IPS-18a (cell line): ENCODE results near the gene RHBDF1.

ENCODE experiments used
- H3K27ac ChIP-seq: one replicate; pipeline ENCODE4 v1.5.1; 2013; ENCODE audit warnings: low read length
- H3K27me3 ChIP-seq: one replicate; pipeline ENCODE4 v1.6.1; 2013; ENCODE audit warnings: mild to moderate bottlenecking, low read length; ENCODE audit not compliant: control insufficient read depth, insufficient read depth
- H3K36me3 ChIP-seq: one replicate; pipeline ENCODE4 v1.6.1; 2013; ENCODE audit warnings: low read depth, low read length; ENCODE audit not compliant: control insufficient read depth
- H3K4me1 ChIP-seq: one replicate; pipeline ENCODE4 v1.6.1; 2013; ENCODE audit warnings: low read depth, low read length; ENCODE audit not compliant: control insufficient read depth
- H3K4me3 ChIP-seq: one replicate; pipeline ENCODE4 v1.5.1; 2013; ENCODE audit warnings: low read length
- H3K9ac ChIP-seq: one replicate; pipeline ENCODE4 v1.6.1; 2013; ENCODE audit warnings: mild to moderate bottlenecking, low read length, moderate library complexity
- H3K9me3 ChIP-seq: one replicate; pipeline ENCODE4 v1.6.1; 2013; ENCODE audit warnings: low read depth, low read length; ENCODE audit not compliant: control insufficient read depth

Gene RHBDF1

DNA sequence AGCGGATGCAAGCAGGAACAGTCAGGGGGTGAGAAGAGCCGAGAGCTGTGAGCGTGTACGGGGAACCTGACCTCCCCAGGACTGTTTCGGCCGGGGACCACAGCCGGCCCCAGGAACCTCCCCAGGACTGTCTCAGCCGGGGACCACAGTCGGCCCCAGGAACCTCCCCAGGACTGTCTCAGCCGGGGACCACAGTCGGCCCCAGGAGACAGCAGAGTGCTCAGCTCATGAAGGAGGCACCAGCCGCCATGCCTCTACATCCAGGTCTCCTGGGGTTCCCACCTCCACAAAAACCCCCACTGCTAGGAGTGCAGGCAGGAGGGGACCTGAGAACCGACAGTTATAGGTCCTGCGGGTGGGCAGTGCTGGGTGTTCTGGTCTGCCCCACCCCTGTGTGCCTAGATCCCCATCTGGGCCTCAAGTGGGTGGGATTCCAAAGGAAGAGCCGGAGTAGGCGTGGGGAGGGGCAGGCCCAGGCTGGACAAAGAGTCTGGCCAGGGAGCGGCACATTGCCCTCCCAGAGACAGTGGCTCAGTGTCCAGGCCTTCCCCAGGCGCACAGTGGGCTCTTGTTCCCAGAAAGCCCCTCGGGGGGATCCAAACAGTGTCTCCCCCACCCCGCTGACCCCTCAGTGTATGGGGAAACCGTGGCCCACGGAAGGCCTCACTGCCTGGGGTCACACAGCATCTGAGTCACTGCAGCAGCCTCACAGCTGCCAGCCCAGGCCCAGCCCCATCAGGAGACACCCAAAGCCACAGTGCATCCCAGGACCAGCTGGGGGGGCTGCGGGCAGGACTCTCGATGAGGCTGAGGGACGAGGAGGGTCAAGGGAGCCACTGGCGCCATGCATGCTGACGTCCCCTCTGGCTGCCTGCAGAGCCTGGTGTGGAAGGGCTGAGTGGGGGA lies 4.3 kb downstream of the RHBDF1 start:
- Histone ChIP-seq H3K9me3 (no peaks in the 10 kb centered on the region), H3K4me1 (peaks cover 12% of the 10 kb centered on the region), H3K4me3 (no peak overlapping the region), H3K27ac (no peak overlapping the region), H3K9ac (no peak overlapping the region), H3K27me3 (peaks cover 2% of the 10 kb centered on the region), H3K36me3 (peaks cover 4% of the 10 kb centered on the region)

DNA sequence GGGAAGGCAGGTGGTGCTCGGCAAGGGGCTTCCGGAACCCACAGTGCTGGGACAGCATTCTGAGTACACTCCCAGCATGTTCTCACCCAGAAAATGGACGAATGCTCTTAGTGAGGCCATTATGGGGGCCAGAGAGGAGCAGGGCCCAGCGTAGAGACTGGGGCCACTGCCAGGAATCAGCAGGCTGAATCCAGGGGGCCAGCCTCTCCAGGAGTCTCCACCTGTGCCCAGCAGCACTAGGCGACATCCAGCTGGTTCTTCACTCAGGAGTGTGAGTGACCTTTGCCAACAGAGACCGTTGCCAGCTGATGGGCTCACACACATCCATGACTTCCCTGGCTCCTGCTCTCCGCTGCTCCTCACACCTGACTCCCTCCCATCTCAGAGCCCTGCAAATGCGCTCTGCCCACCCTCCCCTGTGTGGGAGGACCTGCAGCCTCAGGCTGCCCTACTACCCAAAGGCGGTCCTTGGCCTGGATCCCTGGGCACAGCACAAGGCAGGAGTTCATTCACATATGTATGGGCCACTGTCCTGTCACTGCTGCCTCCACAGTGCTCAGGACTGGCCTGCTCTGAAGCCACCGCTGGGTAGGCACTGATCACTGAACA lies 5.1 kb downstream of the RHBDF1 start:
- H3K36me3 ChIP-seq = peaks cover 4% of the 10 kb centered on the region
- H3K27ac ChIP-seq = no peak overlapping the region
- no peak overlapping the region for H3K9ac ChIP-seq
- H3K4me3 ChIP-seq = no peak overlapping the region
- H3K4me1 ChIP-seq = peaks cover 7% of the 10 kb centered on the region
- no peaks in the 10 kb centered on the region for H3K9me3 ChIP-seq
- H3K27me3 ChIP-seq = no peaks in the 10 kb centered on the region

DNA sequence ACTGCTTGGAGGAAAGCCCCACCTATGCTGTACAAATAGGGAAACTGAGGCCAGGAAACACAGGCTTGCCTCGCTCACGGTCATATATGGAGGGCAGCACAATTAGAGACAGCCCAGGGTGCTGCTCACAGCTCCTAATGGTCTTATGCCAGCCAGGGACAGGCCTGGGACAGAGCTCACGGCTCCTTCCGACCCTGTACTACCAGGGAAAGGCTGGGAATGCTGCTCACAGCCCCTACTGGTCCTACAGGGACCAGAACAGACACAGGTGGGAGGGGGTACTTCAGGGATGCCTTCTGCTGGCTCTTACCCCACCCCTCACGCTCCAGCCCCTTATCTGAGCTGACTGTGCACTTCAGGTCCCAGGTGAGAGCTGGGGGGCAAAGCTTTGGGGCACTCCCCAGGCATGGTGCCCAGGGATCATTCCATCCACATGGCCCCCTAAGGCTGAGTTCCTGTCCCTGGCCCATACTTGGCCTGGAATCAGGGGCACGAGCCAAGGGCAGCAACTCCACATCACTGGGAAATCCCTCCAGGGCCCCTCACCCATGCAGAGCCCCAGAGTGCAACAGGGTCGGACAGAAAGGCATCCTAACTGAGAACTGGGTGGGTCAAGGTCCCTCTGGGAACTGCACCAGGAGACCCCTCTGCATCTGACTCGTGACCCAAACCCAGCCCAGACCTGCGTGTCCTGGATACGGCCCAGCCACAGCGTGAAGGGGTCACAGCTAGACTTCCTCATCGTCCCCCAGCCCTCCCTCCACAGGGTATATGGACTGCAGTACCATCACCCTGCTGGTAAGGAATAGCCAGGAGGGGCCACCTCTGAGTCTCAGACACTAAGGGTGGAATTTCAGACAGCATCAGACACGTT lies 5.9 kb downstream of the RHBDF1 start:
- peaks cover 7% of the 10 kb centered on the region for H3K4me1 ChIP-seq
- no peaks in the 10 kb centered on the region for H3K27me3 ChIP-seq
- peaks cover 4% of the 10 kb centered on the region for H3K36me3 ChIP-seq
- no peak overlapping the region for H3K4me3 ChIP-seq
- H3K27ac ChIP-seq = no peak overlapping the region
- no peaks in the 10 kb centered on the region for H3K9me3 ChIP-seq
- H3K9ac ChIP-seq = no peak overlapping the region

DNA sequence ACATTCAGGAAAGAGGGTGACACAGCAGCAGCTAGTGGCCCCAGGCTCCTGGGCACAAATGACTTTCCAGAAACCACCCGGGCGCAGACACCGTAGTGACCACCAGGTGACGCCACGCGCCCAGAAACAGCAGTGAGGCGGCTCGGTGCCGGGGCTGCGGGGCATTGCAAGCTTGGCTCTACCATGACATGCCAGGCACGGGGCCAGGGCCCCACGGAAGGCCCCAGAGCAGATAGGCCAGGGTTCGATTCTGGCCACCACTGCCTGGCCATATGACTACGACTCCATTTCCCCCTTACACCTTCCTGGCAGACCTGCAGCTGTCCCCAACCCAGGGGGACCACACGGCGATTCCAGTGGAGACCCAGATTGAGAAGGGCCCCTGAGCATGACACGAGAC lies 6.7 kb downstream of the RHBDF1 start:
- peaks cover under 1% of the 10 kb centered on the region for H3K4me1 ChIP-seq
- no peaks in the 10 kb centered on the region for H3K27me3 ChIP-seq
- H3K36me3 ChIP-seq = peaks cover 4% of the 10 kb centered on the region
- H3K9ac ChIP-seq = no peak overlapping the region
- no peaks in the 10 kb centered on the region for H3K9me3 ChIP-seq
- H3K4me3 ChIP-seq = no peak overlapping the region
- H3K27ac ChIP-seq = no peak overlapping the region

DNA sequence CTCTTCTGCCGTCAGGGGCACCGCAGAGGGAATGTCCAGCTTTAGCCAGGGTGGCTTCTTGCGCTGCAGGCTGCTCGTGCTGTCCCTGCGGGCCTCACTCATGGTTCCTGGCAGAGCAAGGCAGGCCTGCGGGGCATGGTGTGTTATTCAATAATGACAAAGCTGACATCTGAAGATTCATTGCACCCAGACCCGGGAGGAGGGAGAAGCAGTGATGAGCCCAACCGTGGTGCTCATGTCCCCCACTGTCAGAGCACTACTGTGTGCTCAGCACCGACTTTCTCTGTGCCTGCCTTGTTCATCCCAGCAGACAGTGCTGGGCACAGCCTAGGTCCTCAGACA lies 7.5 kb downstream of the RHBDF1 start:
- H3K27ac ChIP-seq = no peak overlapping the region
- H3K27me3 ChIP-seq = no peaks in the 10 kb centered on the region
- H3K36me3 ChIP-seq = peaks cover 4% of the 10 kb centered on the region
- H3K4me1 ChIP-seq = no peaks in the 10 kb centered on the region
- no peaks in the 10 kb centered on the region for H3K9me3 ChIP-seq
- no peak overlapping the region for H3K9ac ChIP-seq
- H3K4me3 ChIP-seq = no peak overlapping the region

DNA sequence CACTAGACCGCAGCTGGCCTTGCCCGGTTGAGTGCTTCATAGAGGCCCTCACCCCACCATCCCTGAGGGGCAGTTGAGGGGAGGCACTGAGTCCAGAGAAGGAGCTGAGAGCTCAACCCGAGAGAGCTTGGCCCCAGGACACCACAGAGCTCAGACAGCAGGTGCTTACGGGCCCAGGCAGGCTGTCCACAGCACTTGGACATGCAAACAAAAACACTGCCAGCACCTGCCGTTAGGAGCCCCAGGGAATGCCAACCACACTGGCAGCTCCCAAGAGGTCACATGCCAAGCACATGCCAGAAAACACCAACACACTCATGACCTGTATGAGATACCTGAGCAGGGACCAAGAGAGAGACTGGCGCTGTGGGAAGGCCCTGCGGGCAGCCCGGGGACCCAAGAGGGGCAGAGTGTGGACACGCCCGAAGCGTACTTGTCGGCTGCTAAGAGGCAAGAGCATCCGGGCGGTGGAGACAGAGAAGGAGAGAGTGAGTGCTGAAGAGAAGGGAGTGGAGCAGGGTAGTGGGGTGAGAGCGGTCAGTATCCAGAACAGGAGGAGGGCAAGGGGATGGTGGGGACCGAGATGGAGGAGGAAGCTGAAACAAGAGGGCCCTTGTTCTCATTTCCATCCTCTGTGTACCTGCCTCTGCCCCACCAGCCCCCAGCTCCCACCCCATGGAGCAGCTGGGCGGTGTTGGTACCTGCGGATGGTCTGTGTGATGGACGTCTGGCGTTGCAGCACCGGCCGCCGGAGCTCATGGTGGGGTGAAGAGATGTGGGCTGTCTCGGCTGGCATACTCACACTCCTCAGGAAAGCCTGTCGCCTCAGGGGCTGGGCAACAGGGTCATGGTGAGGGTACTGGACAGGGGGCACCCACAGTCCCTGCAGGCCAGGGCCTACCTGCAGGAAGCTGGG lies 8.2 kb downstream of the RHBDF1 start:
- Histone ChIP-seq H3K4me1 (no peaks in the 10 kb centered on the region), H3K9me3 (no peaks in the 10 kb centered on the region), H3K27me3 (no peaks in the 10 kb centered on the region), H3K4me3 (no peak overlapping the region), H3K9ac (no peak overlapping the region), H3K36me3 (peaks cover 4% of the 10 kb centered on the region), H3K27ac (no peak overlapping the region)

DNA sequence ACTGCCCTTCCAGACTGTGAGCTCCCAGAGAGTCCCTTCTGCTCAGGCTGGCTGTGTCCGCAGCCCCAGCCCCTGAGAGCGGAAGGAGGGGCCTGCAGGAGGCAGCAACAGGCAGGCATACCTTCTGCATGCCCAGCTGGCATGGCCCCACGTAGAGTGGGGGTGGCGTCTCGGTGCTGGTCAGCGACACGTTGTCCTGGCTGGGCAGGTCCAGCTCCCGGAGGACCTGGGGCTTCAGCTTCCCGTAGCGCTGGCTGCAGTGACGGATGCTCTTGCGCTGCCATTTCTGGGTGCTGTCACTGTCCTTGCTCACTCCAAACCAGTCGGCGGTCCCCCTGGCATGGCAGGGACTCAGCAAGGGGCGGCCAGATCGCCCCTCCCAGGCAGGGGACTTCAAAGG lies 9.0 kb downstream of the RHBDF1 start:
- H3K4me1 ChIP-seq = no peaks in the 10 kb centered on the region
- no peak overlapping the region for H3K27ac ChIP-seq
- H3K9ac ChIP-seq = no peak overlapping the region
- no peaks in the 10 kb centered on the region for H3K9me3 ChIP-seq
- H3K36me3 ChIP-seq = peaks cover 8% of the 10 kb centered on the region
- H3K27me3 ChIP-seq = no peaks in the 10 kb centered on the region
- H3K4me3 ChIP-seq = no peak overlapping the region

DNA sequence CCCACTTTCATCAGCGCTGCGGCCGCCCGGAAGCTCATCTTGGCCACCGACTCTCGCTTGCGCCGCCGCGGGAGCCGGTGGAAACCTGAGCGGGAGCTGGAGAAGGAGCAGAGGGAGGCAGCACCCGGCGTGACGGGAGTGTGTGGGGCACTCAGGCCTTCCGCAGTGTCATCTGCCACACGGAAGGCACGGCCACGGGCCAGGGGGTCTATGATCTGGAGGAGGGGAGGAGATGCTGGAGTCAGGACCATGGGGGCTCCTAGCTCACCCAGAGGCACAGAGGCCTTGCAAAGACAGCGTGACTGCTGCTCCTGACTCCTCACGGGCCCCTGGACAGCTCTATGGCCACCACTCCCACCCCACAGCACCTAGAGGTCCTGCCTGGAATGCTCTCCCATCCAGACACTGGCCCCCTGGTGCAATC lies 9.5 kb downstream of the RHBDF1 start:
- no peaks in the 10 kb centered on the region for H3K9me3 ChIP-seq
- H3K4me3 ChIP-seq = no peak overlapping the region
- no peaks in the 10 kb centered on the region for H3K27me3 ChIP-seq
- H3K9ac ChIP-seq = no peak overlapping the region
- no peaks in the 10 kb centered on the region for H3K4me1 ChIP-seq
- H3K36me3 ChIP-seq = peaks cover 13% of the 10 kb centered on the region
- H3K27ac ChIP-seq = no peak overlapping the region

DNA sequence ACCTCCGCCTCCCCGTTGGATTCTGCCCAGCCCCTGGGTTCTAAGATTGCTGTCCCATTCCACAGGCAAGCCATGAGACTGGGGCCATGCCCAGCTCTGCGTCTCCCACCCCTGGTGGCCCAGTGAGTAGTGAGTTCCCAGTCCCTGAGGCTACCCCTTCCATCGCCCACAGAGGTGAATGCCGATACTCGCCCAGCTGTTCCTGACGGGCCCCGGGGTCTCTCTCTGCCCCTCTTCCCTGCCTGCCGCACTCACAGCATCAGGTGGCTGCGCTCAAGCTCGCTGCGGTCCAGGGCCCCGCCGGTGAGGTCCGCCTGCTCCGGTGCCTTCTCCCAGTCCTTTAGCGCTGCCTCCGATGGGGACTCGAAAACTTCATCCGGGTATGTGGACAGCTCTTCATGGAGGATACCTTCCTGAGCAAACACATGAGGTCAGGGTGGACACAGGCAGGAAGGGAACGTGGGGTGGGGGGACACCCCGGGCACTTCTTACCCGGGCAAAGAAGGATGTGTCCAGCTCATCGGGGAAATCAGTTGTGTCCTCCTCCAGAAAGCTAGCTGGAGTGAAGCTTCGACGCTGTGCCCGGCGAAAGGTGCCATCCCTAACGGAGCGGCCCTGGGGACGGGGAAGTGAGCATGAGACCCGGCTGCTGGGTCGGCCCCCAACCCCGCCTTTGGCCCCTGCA lies 10.0 kb downstream of the RHBDF1 start:
- peaks cover 18% of the 10 kb centered on the region for H3K36me3 ChIP-seq

DNA sequence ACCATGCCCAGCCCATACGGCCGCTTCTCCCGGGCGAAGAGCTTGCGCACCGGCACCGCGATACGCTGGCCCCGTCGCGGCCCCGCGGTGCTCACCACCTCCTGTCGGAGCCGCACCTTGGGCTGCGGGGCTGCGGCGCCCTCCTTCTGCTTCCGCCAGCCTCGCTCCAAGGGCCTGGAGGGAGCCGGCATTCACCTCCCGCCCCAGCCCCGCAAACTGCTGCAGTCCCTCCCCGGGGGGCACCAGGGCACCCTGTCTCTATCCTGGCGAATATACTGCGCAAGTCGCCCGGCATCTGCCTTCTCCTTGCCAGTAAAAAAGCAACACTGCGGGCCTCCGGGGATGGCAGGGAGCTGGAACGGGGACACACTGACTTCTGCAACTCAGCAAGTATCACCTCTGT lies 10.6 kb downstream of the RHBDF1 start:
- peaks cover 23% of the 10 kb centered on the region for H3K36me3 ChIP-seq

More for the DNA sequence above, 10.0 kb downstream of the RHBDF1 start:
- no peaks in the 10 kb centered on the region for H3K9me3 ChIP-seq
- H3K4me1 ChIP-seq = no peaks in the 10 kb centered on the region
- H3K4me3 ChIP-seq = no peak overlapping the region
- no peaks in the 10 kb centered on the region for H3K27me3 ChIP-seq
- no peak overlapping the region for H3K27ac ChIP-seq
- no peak overlapping the region for H3K9ac ChIP-seq

More for the DNA sequence above, 10.6 kb downstream of the RHBDF1 start:
- H3K4me3 ChIP-seq = no peak overlapping the region
- H3K9ac ChIP-seq = no peak overlapping the region
- no peaks in the 10 kb centered on the region for H3K9me3 ChIP-seq
- H3K4me1 ChIP-seq = no peaks in the 10 kb centered on the region
- no peaks in the 10 kb centered on the region for H3K27me3 ChIP-seq
- no peak overlapping the region for H3K27ac ChIP-seq
